Measurements from ENCODE around the gene GREB1.

GREB1 gene

DNA sequence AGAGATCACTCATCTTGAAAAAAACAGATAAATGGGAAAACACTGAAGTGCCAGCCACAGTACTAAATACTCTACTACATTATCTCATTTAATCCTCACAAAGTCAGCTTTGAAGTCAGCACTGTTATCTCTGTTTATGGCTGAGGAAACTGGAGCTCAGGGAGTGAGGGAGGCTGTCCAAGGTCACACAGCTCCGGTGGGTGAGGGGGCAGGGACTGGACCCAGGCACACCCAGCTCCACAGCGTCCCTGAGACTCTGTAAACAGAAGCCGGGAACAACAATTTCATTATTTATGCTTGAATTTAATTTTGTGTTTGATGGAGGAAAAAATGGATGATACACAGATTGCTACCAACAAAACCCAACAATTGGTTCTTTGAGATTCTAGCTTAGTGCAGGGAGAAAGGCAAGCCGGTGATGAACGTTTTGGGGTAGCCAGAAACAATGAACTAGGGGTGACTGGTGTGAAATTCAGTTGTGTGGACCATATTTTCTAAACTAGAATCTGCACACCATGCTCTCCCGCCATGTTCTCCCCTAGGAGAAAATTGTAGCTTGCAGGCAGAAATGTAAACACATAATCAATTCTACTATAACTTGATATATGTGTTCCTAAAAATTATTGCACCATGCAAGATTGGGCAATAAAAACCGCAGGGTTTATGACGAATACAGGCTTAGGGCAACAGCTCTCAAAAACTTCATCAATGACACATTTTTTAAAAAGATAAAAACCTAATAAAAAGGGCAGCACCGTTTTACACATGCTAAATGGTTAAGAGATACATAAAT is at the start of gene GREB1:
Gene GREB1, plus strand, starts transcription at position 768 of the 793 bp plus-strand sequence. CDS start 22,570 bp downstream, outside the sequence.
- no peak for DNase-seq

DNA sequence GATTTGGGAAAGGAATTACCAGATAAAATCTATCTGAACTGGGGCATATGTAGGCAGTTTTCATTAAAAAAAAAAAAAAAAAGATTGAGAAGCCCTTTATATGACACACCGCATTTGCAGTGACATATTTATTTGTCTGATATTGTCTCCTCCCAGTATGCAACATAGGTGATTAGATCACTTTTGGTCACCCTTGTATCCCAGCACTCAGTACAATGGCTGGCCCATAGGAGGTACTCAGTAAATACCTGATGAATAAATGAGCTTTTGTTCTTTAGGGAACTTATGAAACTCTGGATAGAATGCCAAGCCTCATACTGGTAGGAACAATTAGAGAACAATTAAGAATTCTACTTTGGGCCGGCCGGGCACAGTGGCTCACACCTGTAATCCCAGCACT is 45.0 kb upstream of the GREB1 start:
- DNase-seq, result no peak

GRCh38 chr2:11490194-11490593 is 43.7 kb upstream of the GREB1 start:
- DNase-seq, result no peak

DNA sequence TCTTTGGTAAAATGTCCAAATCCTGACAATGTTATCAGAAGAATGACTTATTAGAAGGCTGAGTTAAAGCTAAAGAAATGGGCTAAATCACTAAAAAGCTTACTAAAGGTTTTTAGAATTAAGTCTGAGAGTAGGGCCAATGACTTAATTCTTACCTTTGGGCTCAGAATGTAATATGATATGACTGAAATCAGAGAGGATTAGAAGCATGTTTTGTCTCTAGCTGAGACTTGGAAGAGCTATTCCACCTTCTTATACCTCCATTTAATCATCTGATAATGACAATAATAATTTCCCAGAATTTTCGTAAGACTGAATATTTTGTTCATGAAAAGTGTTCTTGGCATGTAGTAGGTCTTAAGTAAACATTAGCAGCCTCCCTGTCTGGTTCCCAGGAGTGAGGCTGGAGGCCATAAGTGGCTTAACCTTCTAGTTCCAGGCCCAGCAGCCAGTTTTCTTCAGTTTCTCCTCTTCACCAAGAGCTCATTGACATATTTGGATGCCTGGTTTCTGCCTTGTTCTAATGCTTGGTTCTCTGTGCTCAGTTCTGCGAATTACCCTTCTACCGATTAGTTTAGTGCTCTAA is 42.4 kb upstream of the GREB1 start:
- no peak for DNase-seq

GRCh38 chr2:11492244-11492643 is 41.6 kb upstream of the GREB1 start:
- no peak for DNase-seq

GRCh38 chr2:11492720-11493119 is 41.1 kb upstream of the GREB1 start:
- DNase-seq, result no peak

DNA sequence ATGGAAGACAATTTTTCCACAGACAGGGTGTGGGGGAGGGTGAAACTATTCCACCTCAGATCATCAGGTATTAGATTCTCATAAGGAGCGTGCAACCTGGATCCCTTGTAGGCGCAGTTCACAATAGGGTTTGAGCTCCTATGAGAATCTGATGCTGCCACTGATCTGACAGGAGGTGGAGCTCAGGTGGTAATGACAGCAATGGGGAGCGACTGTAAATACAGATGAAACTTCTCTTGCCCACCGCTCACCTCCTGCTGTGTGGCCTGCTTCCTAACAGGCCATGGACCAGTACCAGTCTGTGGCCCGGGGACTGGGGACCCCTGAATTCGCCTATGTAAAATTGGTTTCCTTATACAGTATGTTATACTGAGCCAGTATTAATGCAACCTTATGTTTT is 40.6 kb upstream of the GREB1 start:
- DNase-seq, result no peak

DNA sequence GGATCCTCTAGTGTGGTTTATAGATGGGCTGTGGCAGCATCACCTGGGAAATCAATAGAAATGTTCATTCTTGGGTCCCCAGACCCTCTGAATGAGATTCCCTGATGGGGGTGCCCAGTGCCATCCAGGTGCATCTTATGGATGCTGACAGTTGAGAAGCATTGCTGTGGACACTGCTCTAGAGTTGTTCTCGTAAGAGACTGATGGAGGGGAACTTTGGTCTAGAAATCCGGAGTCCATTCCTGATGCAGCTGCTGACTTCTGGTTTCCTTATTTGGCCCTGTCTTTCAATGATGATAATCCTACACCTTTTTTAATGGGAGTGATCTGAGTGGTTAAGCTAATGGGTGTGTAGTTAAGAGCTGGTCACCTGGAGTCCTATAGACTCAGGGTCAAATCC is 39.5 kb upstream of the GREB1 start:
- no peak for DNase-seq

- DNase-seq, result no peak
Measured at GRCh38 chr2:11495844-11496681, 37.8 kb upstream of the GREB1 start.

GRCh38 chr2:11498543-11499034 is 35.3 kb upstream of the GREB1 start:
- DNase-seq, result no peak

DNA sequence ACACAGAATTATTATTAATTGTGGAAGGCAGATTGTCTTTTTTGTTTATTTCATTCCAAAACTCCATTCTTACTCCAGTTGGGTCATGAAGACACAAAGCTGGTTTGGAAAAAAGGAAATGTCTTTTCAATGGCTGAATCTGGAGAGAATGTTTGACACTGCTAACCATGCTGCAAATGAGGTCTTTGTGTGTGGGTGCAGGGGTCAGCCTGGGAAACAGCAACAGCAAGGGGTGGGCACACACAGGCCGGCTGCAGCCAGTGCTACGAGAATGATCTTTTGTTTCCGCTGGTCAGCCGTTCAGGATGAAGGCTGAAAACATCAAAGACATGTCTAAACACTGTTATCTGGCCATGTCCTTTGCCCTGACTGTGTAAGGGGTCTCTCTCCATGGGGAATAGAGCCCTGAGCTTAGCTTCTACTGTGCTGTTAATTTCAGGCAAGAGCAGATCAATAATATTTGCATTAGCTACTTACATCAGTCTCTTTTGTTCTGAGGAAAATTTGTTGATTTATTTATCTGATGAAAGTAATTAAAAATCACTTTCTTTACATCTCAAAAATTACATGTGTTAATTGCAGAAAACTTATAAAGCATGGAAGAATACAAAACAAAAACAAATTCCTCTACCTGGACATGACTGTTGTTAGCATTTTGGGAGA is 34.6 kb upstream of the GREB1 start:
- no peak for DNase-seq

DNA sequence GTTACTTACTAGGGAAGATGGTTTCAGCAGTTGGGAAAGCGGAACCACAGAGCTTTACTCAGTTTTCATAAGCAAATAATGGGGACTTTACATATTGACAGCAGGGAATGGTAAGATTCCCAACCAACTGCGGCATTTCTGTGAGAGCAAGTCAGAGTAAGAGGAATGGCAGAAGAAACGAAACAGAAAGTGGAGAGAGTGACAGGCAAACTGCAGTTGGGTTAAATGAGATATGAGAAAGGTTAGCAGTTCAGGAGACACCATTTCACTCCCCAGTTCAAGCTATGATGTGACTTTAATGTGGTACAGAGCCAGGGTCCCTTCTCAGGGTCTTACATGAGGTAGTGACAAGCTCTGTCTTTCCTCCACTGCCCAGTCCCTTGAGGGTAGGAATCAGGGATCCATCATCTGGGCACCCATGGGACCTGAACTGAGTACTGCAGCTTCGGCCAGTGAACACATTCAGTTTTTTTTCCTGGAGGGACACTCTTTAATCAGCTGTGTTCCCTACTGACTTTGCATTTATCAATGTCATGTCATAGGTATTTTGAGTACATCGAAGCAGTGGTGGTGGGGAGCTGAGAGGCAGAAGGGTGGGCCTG is 33.0 kb upstream of the GREB1 start:
- no peak for DNase-seq

- DNase-seq, result no peak
Measured at GRCh38 chr2:11502740-11503292, 31.0 kb upstream of the GREB1 start.

- DNase-seq, result no peak
Measured at GRCh38 chr2:11503354-11503927, 30.4 kb upstream of the GREB1 start.

DNA sequence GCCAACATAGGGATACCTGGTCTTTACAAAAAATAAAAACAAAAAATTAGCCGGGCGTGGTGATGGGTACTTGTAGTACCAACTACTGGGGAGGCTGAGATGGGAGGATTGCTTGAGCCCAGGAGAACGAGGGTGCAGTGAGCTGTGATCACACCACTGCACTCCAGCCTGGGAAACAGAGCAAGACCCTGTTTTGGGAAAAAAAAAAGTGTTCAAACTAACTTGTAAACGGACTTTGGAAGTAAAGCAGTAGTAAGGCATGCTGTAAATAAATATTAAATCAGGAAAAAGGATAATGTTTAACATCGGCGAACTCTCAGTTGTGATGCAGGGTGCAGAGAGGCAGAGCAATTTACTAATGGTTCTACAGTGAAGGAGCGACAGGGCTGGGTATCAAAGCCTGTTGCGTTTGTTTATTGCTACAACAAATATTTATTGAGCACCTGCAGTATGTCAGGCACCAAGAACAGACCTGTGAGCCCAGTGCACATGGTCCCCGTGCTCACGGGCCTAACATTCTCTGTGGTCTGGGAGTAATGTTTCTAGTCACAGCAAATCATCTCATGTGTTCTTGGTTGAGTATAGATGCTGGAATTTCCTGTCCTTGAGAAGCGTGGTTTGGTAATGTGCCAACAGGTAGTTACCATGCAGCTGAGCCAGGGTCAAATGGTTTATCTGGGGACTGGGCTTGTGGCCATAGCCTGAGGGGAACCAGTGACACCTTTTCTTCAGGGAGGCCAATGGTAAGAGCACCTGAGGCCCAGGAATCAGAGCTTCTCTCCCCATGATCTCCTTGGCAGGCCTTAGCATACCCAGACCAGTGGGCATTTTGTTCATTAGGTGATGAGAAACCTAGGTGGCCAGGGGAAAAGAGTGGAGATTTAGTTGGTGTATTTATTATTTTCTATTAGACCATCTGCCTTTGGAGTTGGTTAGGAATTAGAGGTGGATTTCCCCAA is 27.9 kb upstream of the GREB1 start:
- DNase-seq, result no peak

GRCh38 chr2:11506611-11506969 is 27.3 kb upstream of the GREB1 start:
- DNase-seq, result no peak

- no peak for DNase-seq
Measured at GRCh38 chr2:11507517-11507916, 26.3 kb upstream of the GREB1 start.

DNA sequence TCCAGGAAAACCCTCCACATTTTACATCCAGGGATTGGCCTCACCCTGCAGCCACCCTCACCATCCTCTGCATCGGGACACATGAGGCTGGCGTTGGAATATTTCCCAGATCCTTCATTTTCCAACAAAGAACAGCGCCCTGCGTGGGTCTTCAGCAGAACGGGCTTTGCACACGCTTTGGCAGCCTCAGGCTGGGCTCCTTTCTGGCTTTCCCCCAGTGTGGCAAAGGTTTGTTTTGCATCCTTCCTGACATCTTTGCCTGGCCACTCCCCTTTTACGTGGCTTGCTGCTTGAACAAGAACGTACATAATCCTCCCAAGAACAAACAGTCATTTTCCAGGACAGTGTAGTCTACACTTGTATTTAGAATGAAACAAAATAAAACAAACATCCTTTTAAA is 25.6 kb upstream of the GREB1 start:
- no peak for DNase-seq

DNA sequence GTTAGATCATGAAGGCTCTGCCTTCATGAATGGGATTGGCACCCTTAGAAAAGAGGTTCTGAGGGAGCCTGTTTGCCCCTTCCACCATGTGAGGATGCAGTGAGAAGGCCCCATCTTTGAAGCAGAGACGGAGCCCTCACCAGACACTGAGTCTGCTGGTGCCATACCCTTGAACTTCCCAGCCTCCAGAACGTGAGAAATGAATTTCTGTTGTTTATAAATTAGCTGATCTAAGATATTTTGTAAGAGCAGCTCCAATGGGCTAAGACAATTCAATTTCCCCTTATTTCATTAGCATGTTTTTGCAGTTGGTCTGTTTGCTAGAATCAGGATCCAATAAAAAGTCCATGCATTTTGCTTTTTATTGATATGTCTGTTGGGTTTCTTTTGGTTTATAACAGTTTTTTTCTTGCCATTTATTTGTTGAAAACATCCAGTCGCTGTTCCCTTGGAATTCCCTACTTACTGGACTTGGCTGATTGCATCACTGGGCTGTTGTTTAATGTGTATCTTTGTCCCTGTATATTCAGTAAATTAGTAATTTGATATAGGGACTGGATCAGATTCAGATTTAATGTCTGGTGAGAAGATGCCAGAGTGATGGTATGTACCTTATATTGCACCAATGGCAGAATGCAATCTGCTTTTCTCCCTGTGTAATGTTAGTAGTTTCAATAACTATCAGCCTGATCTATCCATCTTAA is 24.0 kb upstream of the GREB1 start:
- no peak for DNase-seq

- no peak for DNase-seq
Measured at GRCh38 chr2:11512431-11512830, 21.4 kb upstream of the GREB1 start.
